ENCODE measurements around the gene C5orf47. TPM values are rescaled to one million over a fixed set of nuclear protein-coding genes. Genes with fewer than 3 reads are reported as not detected.

Gene C5orf47
- total RNA-seq, 1 experiment from 2014 or later = not detected

DNA sequence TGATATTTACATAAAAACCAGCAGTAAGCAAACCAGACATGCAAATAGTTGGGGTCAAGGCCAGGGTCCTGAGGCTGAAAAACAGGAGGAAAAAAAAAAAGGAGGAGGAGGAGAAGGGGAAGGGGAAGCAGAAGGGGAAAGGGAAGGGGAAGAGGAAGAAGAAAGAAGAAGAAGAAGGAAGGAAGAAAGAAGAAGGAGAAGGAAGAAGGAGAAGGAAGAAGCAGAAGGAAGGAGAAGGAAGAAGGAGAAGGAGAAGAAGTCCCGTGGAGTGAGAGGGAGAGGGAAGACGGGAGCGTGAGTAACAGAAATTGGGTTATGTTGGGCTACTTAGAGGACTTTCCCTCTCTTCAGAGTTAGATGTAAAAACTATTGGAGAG lies 31.9 kb downstream of the C5orf47 start:
- Histone ChIP-seq H3K4me3 (replicated peaks in 1 of 2; ENCODE audit: low read depth in 1 of 2, low read length in 2 of 2) (no peak overlapping the region), H3K27ac (ENCODE audit: low read depth, low read length) (no peak overlapping the region), H2AFZ (ENCODE audit: low read depth, low read length, poor library complexity, severe bottlenecking) (no peak overlapping the region), H3K27me3 (ENCODE audit: insufficient read depth, low read length) (peaks cover 40% of the 10 kb centered on the region), H3K9ac (ENCODE audit: low read length) (no peak overlapping the region), H3K79me2 (ENCODE audit: insufficient read depth, low read length) (no peaks in the 10 kb centered on the region), H4K20me1 (ENCODE audit: insufficient read depth) (no peaks in the 10 kb centered on the region), H3K4me1 (ENCODE audit: control insufficient read depth in 1 of 2, insufficient read depth in 2 of 2, low read length in 2 of 2) (no peaks in the 10 kb centered on the region), H3K9me3 (ENCODE audit: control insufficient read depth in 1 of 2, insufficient read depth in 1 of 2, low read depth in 1 of 2, low read length in 2 of 2) (no peaks in the 10 kb centered on the region), H3K9me2 (ENCODE audit: insufficient read depth) (no peaks in the 10 kb centered on the region), H3K4me2 (ENCODE audit: low read length) (no peak overlapping the region), H3K36me3 (ENCODE audit: control insufficient read depth in 1 of 2, insufficient read depth in 2 of 2, low read length in 2 of 2) (no peaks in the 10 kb centered on the region)
- ChIA-PET CTCF (interaction anchor here (1.0 to 1.5 kb wide), 2 partner anchors 291 to 297 kb away, joined by 3 to 6 read pairs; no protein-coding TSS in a partner anchor), RAD21 (ENCODE audit: low non-redundant PET in 1 of 2, low total read pairs in 2 of 2, uncharacterized antibody in 2 of 2, unreplicated experiment in 2 of 2) (no interaction called here), POLR2A (no interaction called here)
- ATAC-seq (no peak), DNase-seq (ENCODE audit: low read depth, low spot score) (no peak)
- no TSS peak for BruUV-seq (replicated peaks)
- TF ChIP-seq ELF1 (IDR thresholded peaks at IDR 0.05; ENCODE audit: borderline replicate concordance, low read depth) (no peak), JUND (IDR thresholded peaks at IDR 0.05) (no peak), YY1 (IDR thresholded peaks at IDR 0.05; ENCODE audit: extremely low read depth, insufficient replicate concordance, low read depth, low read length) (no peak), MAX (IDR thresholded peaks at IDR 0.05) (no peak), CBX3 (IDR thresholded peaks at IDR 0.05; ENCODE audit: low read depth) (no peak), EGR1 (IDR thresholded peaks at IDR 0.05; ENCODE audit: low read depth) (no peak), FOSL1 (IDR thresholded peaks at IDR 0.05; ENCODE audit: low read depth) (no peak), EZH2phosphoT487 (IDR thresholded peaks at IDR 0.05; ENCODE audit: borderline replicate concordance) (no peak), EZH2 (IDR thresholded peaks at IDR 0.05) (no peak), ZFX (IDR thresholded peaks at IDR 0.05) (no peak), ZNF274 (IDR thresholded peaks at IDR 0.05; ENCODE audit: low read depth, low read length) (no peak), CTCF (IDR thresholded peaks at IDR 0.05 in 2 of 3, conservative IDR thresholded peaks at IDR 0.05 in 1 of 3; ENCODE audit: borderline replicate concordance in 1 of 3, insufficient read depth in 1 of 3, low read depth in 2 of 3, low read length in 2 of 3) (no peak), RAD21 (IDR thresholded peaks at IDR 0.05; ENCODE audit: low read depth) (no peak), SIN3A (IDR thresholded peaks at IDR 0.05; ENCODE audit: low read depth) (no peak), POLR2AphosphoS5 (IDR thresholded peaks at IDR 0.05; ENCODE audit: low read depth, low read length) (no peak), ZBTB33 (IDR thresholded peaks at IDR 0.05; ENCODE audit: extremely low read depth, insufficient replicate concordance, low read length) (no peak), ATF3 (IDR thresholded peaks at IDR 0.05) (no peak), SRF (IDR thresholded peaks at IDR 0.05; ENCODE audit: low read depth) (no peak)
- TF ChIP-seq, protein P1, sequence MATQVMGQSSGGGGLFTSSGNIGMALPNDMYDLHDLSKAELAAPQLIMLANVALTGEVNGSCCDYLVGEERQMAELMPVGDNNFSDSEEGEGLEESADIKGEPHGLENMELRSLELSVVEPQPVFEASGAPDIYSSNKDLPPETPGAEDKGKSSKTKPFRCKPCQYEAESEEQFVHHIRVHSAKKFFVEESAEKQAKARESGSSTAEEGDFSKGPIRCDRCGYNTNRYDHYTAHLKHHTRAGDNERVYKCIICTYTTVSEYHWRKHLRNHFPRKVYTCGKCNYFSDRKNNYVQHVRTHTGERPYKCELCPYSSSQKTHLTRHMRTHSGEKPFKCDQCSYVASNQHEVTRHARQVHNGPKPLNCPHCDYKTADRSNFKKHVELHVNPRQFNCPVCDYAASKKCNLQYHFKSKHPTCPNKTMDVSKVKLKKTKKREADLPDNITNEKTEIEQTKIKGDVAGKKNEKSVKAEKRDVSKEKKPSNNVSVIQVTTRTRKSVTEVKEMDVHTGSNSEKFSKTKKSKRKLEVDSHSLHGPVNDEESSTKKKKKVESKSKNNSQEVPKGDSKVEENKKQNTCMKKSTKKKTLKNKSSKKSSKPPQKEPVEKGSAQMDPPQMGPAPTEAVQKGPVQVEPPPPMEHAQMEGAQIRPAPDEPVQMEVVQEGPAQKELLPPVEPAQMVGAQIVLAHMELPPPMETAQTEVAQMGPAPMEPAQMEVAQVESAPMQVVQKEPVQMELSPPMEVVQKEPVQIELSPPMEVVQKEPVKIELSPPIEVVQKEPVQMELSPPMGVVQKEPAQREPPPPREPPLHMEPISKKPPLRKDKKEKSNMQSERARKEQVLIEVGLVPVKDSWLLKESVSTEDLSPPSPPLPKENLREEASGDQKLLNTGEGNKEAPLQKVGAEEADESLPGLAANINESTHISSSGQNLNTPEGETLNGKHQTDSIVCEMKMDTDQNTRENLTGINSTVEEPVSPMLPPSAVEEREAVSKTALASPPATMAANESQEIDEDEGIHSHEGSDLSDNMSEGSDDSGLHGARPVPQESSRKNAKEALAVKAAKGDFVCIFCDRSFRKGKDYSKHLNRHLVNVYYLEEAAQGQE (IDR thresholded peaks at IDR 0.05; ENCODE audit: low read depth) = no peak
- intact Hi-C loops (cut with micrococcal nuclease) = loop anchor here (1.0 kb wide), 1 partner anchor 290 kb away; no protein-coding TSS in a partner anchor

Measured in HCT116 (cell line).